Activated effector memory CD4-positive, alpha-beta T cell treated with Interleukin-2 at 50 U/mL for 16 hours (primary cell): ENCODE results near the gene SH3BP5L.
"Not testable (repeated sequence)": the region's sequence is repeated elsewhere in the genome, so short reads cannot be mapped to it uniquely, and the experiment has no call there.

ENCODE experiments used
- DNase-seq: peaks from one replicate; pipeline ENCODE4 v3.0.0-alpha.2; 2020

Gene SH3BP5L

GRCh38 chr1:248850536-248851251 is 25.0 kb upstream of the SH3BP5L start:
- DNase-seq = no peak

DNA sequence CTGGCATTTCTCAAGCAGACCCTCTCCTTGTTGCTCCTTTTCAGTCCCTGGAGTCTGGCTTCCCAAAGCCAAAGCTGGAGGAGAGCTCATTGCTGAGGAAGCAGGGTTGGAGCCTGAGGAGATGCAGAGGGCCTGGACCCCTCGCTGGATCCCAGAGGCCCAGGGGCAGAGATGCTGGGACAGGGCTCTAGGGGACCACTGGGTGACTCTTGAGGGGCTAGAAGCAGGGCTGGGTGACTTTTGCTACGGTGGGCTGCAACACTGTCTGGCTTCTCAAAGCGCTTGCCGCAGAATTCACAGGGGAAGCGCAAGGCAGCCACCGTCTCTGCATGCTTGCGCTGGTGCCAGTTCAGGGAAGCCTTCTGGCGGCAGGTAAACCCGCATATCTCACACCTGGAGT is 24.4 kb upstream of the SH3BP5L start:
- DNase-seq = no peak

DNA sequence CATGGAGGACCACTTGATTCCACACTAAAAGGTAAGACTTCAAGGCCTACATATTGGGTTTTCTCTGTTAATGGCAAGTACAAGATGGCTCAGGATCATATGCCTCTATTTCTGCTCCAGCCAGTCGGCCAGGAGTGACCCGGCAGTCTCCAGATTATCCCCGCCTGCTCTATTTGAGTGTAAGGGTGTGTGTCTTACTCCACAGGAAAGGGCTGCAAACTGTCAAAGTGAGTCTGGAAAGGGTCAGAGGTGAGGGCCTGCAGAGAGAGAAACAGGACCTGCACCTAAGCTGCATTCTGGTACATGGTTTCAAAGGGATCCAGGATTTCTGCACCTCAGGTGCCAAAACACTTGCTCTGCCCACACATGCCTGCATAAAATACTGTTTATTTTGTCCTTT is 23.9 kb upstream of the SH3BP5L start:
- DNase-seq = no peak

- DNase-seq = no peak
Observed at GRCh38 chr1:248849152-248849551, 23.4 kb upstream of the SH3BP5L start.

GRCh38 chr1:248848602-248849001 is 22.9 kb upstream of the SH3BP5L start:
- no peak for DNase-seq

- DNase-seq = no peak
Observed at GRCh38 chr1:248847956-248848561, 22.3 kb upstream of the SH3BP5L start.

DNA sequence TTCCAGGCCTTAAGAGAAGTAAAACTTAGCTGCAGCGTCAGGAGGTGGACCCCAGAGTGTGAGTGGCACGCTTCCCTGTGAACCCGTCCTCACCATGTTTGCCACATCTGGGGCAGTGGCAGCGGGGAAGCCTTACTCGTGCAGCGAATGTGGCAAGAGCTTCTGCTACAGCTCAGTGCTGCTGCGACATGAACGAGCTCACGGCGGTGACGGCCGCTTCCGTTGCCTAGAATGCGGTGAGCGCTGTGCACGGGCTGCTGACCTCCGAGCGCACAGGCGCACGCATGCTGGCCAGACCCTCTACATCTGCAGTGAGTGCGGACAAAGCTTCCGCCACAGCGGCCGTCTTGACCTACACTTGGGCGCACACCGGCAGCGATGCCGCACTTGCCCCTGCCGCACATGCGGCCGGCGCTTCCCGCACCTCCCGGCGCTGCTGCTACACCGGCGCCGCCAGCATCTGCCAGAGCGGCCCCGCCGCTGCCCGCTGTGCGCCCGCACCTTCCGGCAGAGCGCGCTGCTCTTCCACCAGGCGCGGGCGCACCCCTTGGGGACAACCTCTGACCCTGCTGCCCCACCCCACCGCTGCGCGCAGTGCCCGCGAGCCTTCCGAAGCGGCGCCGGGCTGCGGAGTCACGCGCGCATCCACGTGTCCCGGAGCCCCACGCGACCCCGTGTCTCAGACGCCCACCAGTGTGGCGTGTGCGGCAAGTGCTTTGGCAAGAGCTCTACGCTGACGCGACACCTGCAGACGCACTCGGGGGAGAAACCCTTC is 21.7 kb upstream of the SH3BP5L start:
- DNase-seq = no peak

DNA sequence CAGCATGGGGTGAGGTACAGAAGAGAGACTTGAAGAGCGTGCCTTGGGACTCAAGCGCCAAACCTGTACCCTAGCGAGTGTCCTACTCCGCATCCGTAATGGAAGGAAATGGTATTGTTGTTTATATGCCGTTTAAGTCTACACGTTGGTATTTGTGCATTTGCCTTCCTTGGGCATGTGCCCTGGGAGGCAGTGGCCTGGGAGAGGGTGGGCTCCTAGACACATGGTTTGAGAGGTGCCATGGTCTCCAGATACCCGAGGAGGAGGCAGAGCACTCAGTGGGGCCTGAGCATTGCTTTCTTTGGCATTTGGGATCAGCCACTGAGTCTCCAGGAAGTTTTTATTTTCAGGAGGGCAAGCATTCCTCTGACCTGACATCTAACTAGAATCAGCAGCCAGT is 18.8 kb upstream of the SH3BP5L start:
- DNase-seq = no peak

DNA sequence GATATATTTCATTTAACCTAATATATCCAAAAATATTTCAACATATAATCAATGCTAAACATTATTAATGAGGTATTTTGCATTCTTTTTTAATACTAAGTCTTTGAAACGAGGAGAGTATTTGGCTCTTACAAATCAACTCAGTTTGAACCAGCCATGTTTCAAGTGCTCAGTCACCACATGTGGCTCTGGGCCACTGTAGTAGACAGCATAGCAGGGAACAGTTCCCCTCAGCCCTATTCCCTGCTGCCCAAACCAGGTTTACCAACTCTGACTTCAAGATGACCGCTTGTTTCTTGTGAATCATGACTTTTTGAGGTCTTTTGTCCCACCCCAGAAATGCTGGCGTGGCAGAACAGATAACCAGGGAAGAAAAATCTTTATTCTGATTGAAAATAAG is 18.0 kb upstream of the SH3BP5L start:
- DNase-seq = no peak

- DNase-seq = no peak
Observed at GRCh38 chr1:248842781-248843331, 17.1 kb upstream of the SH3BP5L start.

- no peak for DNase-seq
Observed at GRCh38 chr1:248841702-248842395, 16.1 kb upstream of the SH3BP5L start.

GRCh38 chr1:248840946-248841345 is 15.2 kb upstream of the SH3BP5L start:
- no peak for DNase-seq

- DNase-seq = no peak
Observed at GRCh38 chr1:248839168-248839555, 13.4 kb upstream of the SH3BP5L start.

GRCh38 chr1:248838357-248839167 is 12.8 kb upstream of the SH3BP5L start:
- DNase-seq = peak; percentile 76

GRCh38 chr1:248837781-248838356 is 12.2 kb upstream of the SH3BP5L start, which contains the start of gene ZNF672:
TSS of gene ZNF672 (plus strand) at chr1:248838224. CDS start at chr1:248847275, 9,051 bp downstream.
- DNase-seq = peak; percentile 90

DNA sequence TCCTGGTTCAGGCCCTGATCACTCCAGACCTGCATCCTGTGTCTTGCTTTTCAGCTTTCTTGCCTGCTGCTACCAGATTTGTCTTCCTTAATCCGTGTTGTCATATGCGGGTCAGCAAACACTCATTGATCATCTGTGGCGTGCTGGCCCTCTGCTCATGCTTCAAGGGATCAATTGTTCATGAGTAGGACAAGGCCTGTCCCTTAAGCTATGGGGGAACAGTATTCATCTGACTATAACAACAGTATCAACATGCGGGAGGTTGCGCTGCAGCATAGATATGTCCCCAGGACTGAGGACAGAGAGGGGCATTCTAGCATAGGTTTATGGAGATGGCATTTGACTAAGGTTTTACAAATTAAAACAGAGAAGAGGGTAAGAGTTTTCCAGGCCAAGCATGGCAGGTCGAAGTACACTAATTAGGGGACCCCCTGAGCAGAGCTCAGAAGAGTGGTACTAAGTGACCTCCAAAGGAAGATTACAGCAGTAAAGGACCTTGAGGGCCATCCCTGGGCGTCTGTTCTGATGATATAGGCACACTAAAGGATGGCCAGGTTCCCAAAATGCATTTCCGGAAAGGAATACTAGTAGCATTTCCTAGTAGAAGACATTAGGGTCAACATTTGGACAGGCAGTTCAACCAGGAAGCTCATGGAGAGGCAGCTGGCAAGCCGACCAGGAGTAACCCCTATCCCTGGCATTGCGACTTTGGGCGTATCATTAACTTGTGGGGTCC is 11.5 kb upstream of the SH3BP5L start:
- DNase-seq = no peak

DNA sequence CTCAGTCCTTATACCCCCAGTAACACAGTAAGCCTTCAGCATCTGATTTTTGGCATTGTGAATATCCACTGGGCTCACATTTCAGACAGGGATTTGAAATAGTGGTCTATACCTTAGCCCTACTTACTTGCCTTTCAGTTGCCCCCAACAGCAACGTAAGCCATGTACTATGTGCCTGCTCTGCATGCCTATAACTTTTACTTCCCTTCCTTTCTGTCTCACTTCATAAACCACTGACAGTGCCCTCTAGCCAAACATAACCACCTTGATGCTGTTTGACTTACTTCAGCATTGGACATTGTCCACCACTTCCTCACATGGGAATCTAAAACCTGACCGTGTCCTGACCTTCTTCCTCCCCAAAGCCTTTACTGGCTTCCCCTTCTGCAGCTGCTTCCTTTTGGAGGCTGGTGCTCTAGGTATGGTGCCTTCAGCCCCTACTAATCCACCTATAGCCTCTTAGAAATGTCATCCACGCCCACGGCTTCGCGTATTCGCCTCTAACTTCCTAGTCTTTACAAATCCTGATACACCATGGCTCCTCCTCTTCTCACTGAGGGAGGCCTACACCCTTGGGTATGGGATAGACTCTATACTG is 8.7 kb upstream of the SH3BP5L start:
- DNase-seq = no peak

GRCh38 chr1:248831842-248832241 is 6.1 kb upstream of the SH3BP5L start:
- no peak for DNase-seq

DNA sequence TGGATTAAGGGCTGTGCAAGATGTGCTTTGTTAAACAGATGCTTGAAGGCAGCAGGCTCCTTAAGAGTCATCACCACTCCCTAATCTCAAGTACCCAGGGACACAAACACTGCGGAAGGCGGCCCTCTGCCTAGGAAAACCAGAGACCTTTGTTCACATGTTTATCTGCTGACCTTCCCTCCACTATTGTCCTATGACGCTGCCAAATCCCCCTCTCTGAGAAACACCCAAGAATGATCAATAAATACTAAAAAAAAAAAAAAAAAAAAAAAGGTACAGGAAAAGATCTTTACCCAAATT is 5.0 kb upstream of the SH3BP5L start:
- DNase-seq = not testable (repeated sequence)

- no peak for DNase-seq
Observed at GRCh38 chr1:248828845-248829244, 3.1 kb upstream of the SH3BP5L start.

GRCh38 chr1:248825573-248825908 is 174 bp downstream of the SH3BP5L start:
- DNase-seq = no peak
